H1 (cell line): ENCODE results near the gene C2orf80. TPM values are rescaled to one million over a fixed set of nuclear protein-coding genes. Genes with fewer than 3 reads are reported as not detected.
A peak's percentile ranks its signal among the peaks of the same experiment; 100 is the strongest.

Source experiments
- CTCF ChIA-PET: fragments of 300-600 bp; sonication (Branson Sonifier 250); formaldehyde crosslinking; loops from one replicate; lab custom pipeline; 2021; ENCODE audit not compliant: partially characterized antibody; lab: Charles Lee
- POLR2A ChIA-PET: fragments of 300-600 bp; sonication (Branson Sonifier 250); formaldehyde crosslinking; loops from one replicate; lab custom pipeline; 2021; ENCODE audit warnings: inconsistent platforms; ENCODE audit not compliant: partially characterized antibody; lab: Charles Lee
- DNase-seq, 2 experiments: peaks; one replicate each; pipeline versions ENCODE4 v3.0.0 to v3.0.0-alpha.2; 2010 to 2022; ENCODE audit warnings: low spot score in 2 of 2, low read depth in 1 of 2, mixed read lengths in 1 of 2
- FAIRE-seq: peaks from 2 replicates; lab custom pipeline; 2011; peaks lifted over from hg19 to GRCh38; lab: Jason Lieb, UNC
- H2AFZ ChIP-seq: 2 replicates; pipeline ENCODE4 v1.8.1; 2012; ENCODE audit warnings: low read length, inconsistent platforms
- H2AK5ac ChIP-seq: 2 replicates; pipeline ENCODE4 v1.6.1; 2013; ENCODE audit warnings: low read depth, low read length
- H2BK120ac ChIP-seq: replicated peaks from 2 replicates; pipeline ENCODE3; 2013; ENCODE audit warnings: low read depth, low read length, inconsistent platforms
- H2BK12ac ChIP-seq: 2 replicates; pipeline ENCODE4 v1.6.1; 2013; ENCODE audit warnings: low read depth, low read length
- H2BK15ac ChIP-seq: 2 replicates; pipeline ENCODE4 v1.6.1; 2013; ENCODE audit warnings: low read length
- H2BK20ac ChIP-seq: 2 replicates; pipeline ENCODE4 v1.6.1; 2013; ENCODE audit warnings: low read length
- H2BK5ac ChIP-seq: 2 replicates; pipeline ENCODE4 v1.6.1; 2013; ENCODE audit warnings: low read depth, low read length
- H3K14ac ChIP-seq: 2 replicates; pipeline ENCODE4 v1.6.1; 2013; ENCODE audit warnings: inconsistent platforms; ENCODE audit not compliant: insufficient read length
- H3K18ac ChIP-seq: 2 replicates; pipeline ENCODE4 v1.6.1; 2013; ENCODE audit warnings: low read length; ENCODE audit errors: extremely low read depth
- H3K23ac ChIP-seq: 2 replicates; pipeline ENCODE4 v1.6.1; 2013; ENCODE audit warnings: inconsistent platforms; ENCODE audit not compliant: insufficient read length
- H3K23me2 ChIP-seq: 2 replicates; pipeline ENCODE4 v1.6.1; 2013; ENCODE audit warnings: low read depth, low read length
- H3K27ac ChIP-seq: 2 replicates; pipeline ENCODE4 v1.6.1; 2011; ENCODE audit warnings: low read depth, low read length, inconsistent platforms
- H3K27me3 ChIP-seq, 4 experiments: replicated peaks in 1 of 4; 1 replicate in 1 of 4; 2 replicates in 3 of 4; pipeline versions ENCODE4 v1.6.1 to v1.8.1; 2011 to 2013; ENCODE audit warnings: low read length in 3 of 4, mild to moderate bottlenecking in 3 of 4, inconsistent platforms in 2 of 4, mixed read lengths in 2 of 4, moderate library complexity in 1 of 4; ENCODE audit not compliant: control insufficient read depth in 3 of 4, insufficient read depth in 3 of 4; ENCODE audit errors: extremely low read depth in 1 of 4
- H3K36me3 ChIP-seq, 4 experiments: 2 replicates each; pipeline versions ENCODE4 v1.6.1 to v1.8.1; 2011 to 2013; ENCODE audit warnings: mild to moderate bottlenecking in 4 of 4, low read length in 3 of 4, moderate library complexity in 2 of 4, control low read depth in 1 of 4, inconsistent platforms in 1 of 4; ENCODE audit not compliant: insufficient read depth in 4 of 4, control insufficient read depth in 2 of 4
- H3K4ac ChIP-seq: replicated peaks from 2 replicates; pipeline ENCODE3; 2013; ENCODE audit warnings: low read length, low read depth, mixed read lengths, inconsistent platforms; ENCODE audit not compliant: insufficient read length
- H3K4me1 ChIP-seq, 4 experiments: replicated peaks in 1 of 4; 1 replicate in 1 of 4; 2 replicates in 3 of 4; pipeline versions ENCODE4 v1.6.1 to v1.8.1; 2011 to 2013; ENCODE audit warnings: low read length in 3 of 4, inconsistent platforms in 2 of 4, mixed read lengths in 1 of 4; ENCODE audit not compliant: insufficient read depth in 4 of 4, control insufficient read depth in 3 of 4
- H3K4me2 ChIP-seq, 2 experiments: 2 replicates each; pipeline versions ENCODE4 v1.6.1 to v1.8.1; 2011 to 2013; ENCODE audit warnings: low read depth in 2 of 2, low read length in 2 of 2, control low read depth in 1 of 2, inconsistent platforms in 1 of 2, mild to moderate bottlenecking in 1 of 2; ENCODE audit not compliant: insufficient read depth in 1 of 2
- H3K4me3 ChIP-seq, 4 experiments: fragments of 200-600, 300-600 bp in 1 of 4; sonication (generic), shearing (Covaris generic), sonication (Bioruptor Twin) in 1 of 4; 2 replicates each; pipeline versions ENCODE4 v1.5.1 to v1.8.1; 2011 to 2016; ENCODE audit warnings: low read length in 4 of 4, low read depth in 3 of 4, control low read depth in 2 of 4, inconsistent platforms in 2 of 4, mild to moderate bottlenecking in 2 of 4, mixed read lengths in 1 of 4, moderate library complexity in 1 of 4; ENCODE audit not compliant: insufficient read depth in 2 of 4; ENCODE audit errors: extremely low read depth in 1 of 4
- H3K56ac ChIP-seq: replicated peaks from 2 replicates; pipeline ENCODE3; 2013; ENCODE audit warnings: low read depth, mild to moderate bottlenecking, mixed read lengths, low read length, inconsistent platforms; ENCODE audit not compliant: insufficient read length
- H3K79me1 ChIP-seq: 2 replicates; pipeline ENCODE4 v1.6.1; 2013; ENCODE audit warnings: low read depth, low read length, control low read depth
- H3K79me2 ChIP-seq, 2 experiments: 2 replicates each; pipeline versions ENCODE4 v1.6.1 to v1.8.1; 2012 to 2013; ENCODE audit warnings: low read length in 2 of 2, mild to moderate bottlenecking in 2 of 2, inconsistent platforms in 1 of 2; ENCODE audit not compliant: insufficient read depth in 2 of 2, control insufficient read depth in 1 of 2
- H3K9ac ChIP-seq, 4 experiments: replicated peaks in 1 of 4; 1 replicate in 1 of 4; 2 replicates in 3 of 4; pipeline versions ENCODE4 v1.6.1 to v1.8.1; 2011 to 2013; ENCODE audit warnings: low read depth in 3 of 4, low read length in 3 of 4, control low read depth in 2 of 4, mild to moderate bottlenecking in 2 of 4, moderate library complexity in 2 of 4, inconsistent platforms in 1 of 4; ENCODE audit errors: extremely low read depth in 1 of 4
- H3K9me3 ChIP-seq, 2 experiments: 2 replicates each; pipeline versions ENCODE4 v1.6.1 to v1.8.1; 2012 to 2013; ENCODE audit warnings: mild to moderate bottlenecking in 2 of 2, moderate library complexity in 2 of 2, control low read depth in 1 of 2, inconsistent platforms in 1 of 2, low read depth in 1 of 2, low read length in 1 of 2, mixed read lengths in 1 of 2; ENCODE audit not compliant: insufficient read depth in 2 of 2
- H4K20me1 ChIP-seq, 2 experiments: replicated peaks in 1 of 2; 2 replicates each; pipeline versions ENCODE3 to v1.8.1; 2011 to 2013; ENCODE audit warnings: inconsistent platforms in 2 of 2, low read length in 2 of 2, mild to moderate bottlenecking in 1 of 2; ENCODE audit not compliant: insufficient read depth in 2 of 2, control insufficient read depth in 1 of 2
- H4K5ac ChIP-seq: 2 replicates; pipeline ENCODE4 v1.6.1; 2013; ENCODE audit warnings: low read length, low read depth, mixed read lengths, inconsistent platforms; ENCODE audit not compliant: insufficient read length
- H4K8ac ChIP-seq: 2 replicates; pipeline ENCODE4 v1.8.0; 2013; ENCODE audit warnings: mild to moderate bottlenecking, moderate library complexity, low read length, inconsistent platforms; ENCODE audit not compliant: insufficient read depth; ENCODE audit errors: extremely low read depth
- H4K91ac ChIP-seq: replicated peaks from 2 replicates; pipeline ENCODE3; 2013; ENCODE audit warnings: low read length, mixed read lengths, inconsistent platforms; ENCODE audit not compliant: insufficient read length
- CREB1 ChIP-seq: IDR thresholded peaks from 2 replicates; pipeline ENCODE4 v1.6.1; 2012; ENCODE audit warnings: inconsistent platforms
- CTCF ChIP-seq, 3 experiments: IDR thresholded peaks; 1 replicate in 2 of 3; 2 replicates in 1 of 3; pipeline versions ENCODE4 v1.5.1 to v1.6.1; 2011; ENCODE audit warnings: low read length in 3 of 3, mild to moderate bottlenecking in 3 of 3, inconsistent platforms in 2 of 3, low read depth in 1 of 3, moderate library complexity in 1 of 3; ENCODE audit not compliant: insufficient read depth in 1 of 3; ENCODE audit errors: control extremely low read depth in 1 of 3
- GTF2F1 ChIP-seq: IDR thresholded peaks from 2 replicates; pipeline ENCODE4 v1.6.1; 2012; ENCODE audit warnings: low read depth, low read length, improper control_type of control experiment, borderline replicate concordance
- MAFK ChIP-seq: IDR thresholded peaks from 2 replicates; pipeline ENCODE4 v1.6.1; 2012; ENCODE audit warnings: low read depth, mild to moderate bottlenecking, improper control_type of control experiment, low read length
- RAD21 ChIP-seq, 2 experiments: IDR thresholded peaks in 1 of 2; conservative IDR thresholded peaks in 1 of 2; 2 replicates each; pipeline ENCODE4 v1.6.1; 2011; ENCODE audit warnings: low read depth in 2 of 2, low read length in 2 of 2, improper control_type of control experiment in 1 of 2, inconsistent platforms in 1 of 2, mild to moderate bottlenecking in 1 of 2, moderate library complexity in 1 of 2
- WGBS, 2 experiments: shearing (Covaris generic) in 1 of 2; methylation state at CpG; one replicate each; pipeline versions ENCODE4 v1.1.6 to v1.1.7; 2013 to 2015; ENCODE audit warnings: low lambda C conversion rate in 2 of 2, mixed read lengths in 2 of 2, inconsistent platforms in 1 of 2, low coverage in 1 of 2, missing lambda C conversion rate in 1 of 2; ENCODE audit not compliant: insufficient replicate concordance in 2 of 2, insufficient coverage in 1 of 2, insufficient read length in 1 of 2; ENCODE audit errors: extremely low coverage in 1 of 2, missing lambda C conversion rate in 1 of 2; 5-methylcytosine and 5-hydroxymethylcytosine counted together
- polyA plus RNA-seq, 7 experiments: library from polyadenylated mRNA; depleted of rRNA in 3 of 7; stranded (reverse) in 5 of 7; unstranded in 2 of 7; fragments of >200 nt in 5 of 7; fragments of 200-250 nt in 2 of 7; gene quantifications; 1 replicate in 5 of 7; 2 replicates in 1 of 7; 4 replicates in 1 of 7; pipeline versions ENCODE4 v1.2.1 to v1.2.3, GENCODE V29; 2011 to 2013; ENCODE audit warnings: missing spikeins in 2 of 7, mixed read lengths in 2 of 7
- total RNA-seq: library from RNA; stranded (reverse); fragmentation: NEBNext Ultra II Directional; extraction: Animal tissue kit (Norgen Biotek cat#: 25700); gene quantifications from 2 replicates; pipeline ENCODE4 v1.2.1, GENCODE V29; 2021

Gene C2orf80
- total and polyA plus RNA-seq, 2 of the 8 experiments (the other 6 are each of a cell fraction or from before 2014, with no cell fraction given): 0.97 to 1.1 TPM

GRCh38 chr2:208175069-208175839 is 14.6 kb downstream of the C2orf80 start:
- Histone ChIP-seq H3K9ac (no peak overlapping the region), H2BK120ac (no peak overlapping the region), H2AFZ (0 out of 2 replicates have a peak overlapping the region, but pooled peaks have one; percentile 48), H4K91ac (no peak overlapping the region), H3K79me1 (no peaks in the 10 kb centered on the region), H2BK12ac (no peak overlapping the region), H3K14ac (no peak overlapping the region), H3K4me3 (no peak overlapping the region), H3K4me1 (peaks cover 0 to 2% (median 2%) of the 10 kb centered on the region in 4 experiments; a peak in 2 of 7 replicates), H3K23ac (no peak overlapping the region), H4K5ac (no peak overlapping the region), H3K36me3 (no peaks in the 10 kb centered on the region), H3K9me3 (no peaks in the 10 kb centered on the region), H3K27me3 (no peaks in the 10 kb centered on the region), H3K18ac (no peak overlapping the region), H2BK15ac (no peak overlapping the region), H4K8ac (no peak overlapping the region)
- peak; percentile 36 to 82 for DNase-seq
- POLR2A ChIA-PET: interaction anchor here (0.6 to 2.5 kb wide), 7 partner anchors 8 to 79 kb away, joined by 3 to 17 read pairs (median 4); partner anchors contain the start of gene IDH1
- TF ChIP-seq CTCF (IDR thresholded peaks at IDR 0.05; ENCODE audit: control extremely low read depth in 1 of 3, insufficient read depth in 1 of 3, low read depth in 1 of 3, low read length in 3 of 3) (peak; percentile 81 to 91 (median 87)), CREB1 (peak; percentile 38; the same call in 1 of the 2 replicates), GTF2F1 (no peak), MAFK (peak; percentile 83), RAD21 (IDR thresholded peaks at IDR 0.05 in 1 of 2, conservative IDR thresholded peaks at IDR 0.05 in 1 of 2; ENCODE audit: low read depth in 2 of 2, low read length in 2 of 2) (peak; percentile 81 to 86)
- TF ChIP-seq, all 59 proteins: peak for 4
- no peaks in the 10 kb centered on the region for H4K20me1 ChIP-seq
- no peaks in the 10 kb centered on the region for H3K23me2 ChIP-seq
- H3K79me2 ChIP-seq: no peaks in the 10 kb centered on the region
- H2AK5ac ChIP-seq: no peak overlapping the region
- H2BK20ac ChIP-seq: no peak overlapping the region
- no peak overlapping the region for H3K4ac ChIP-seq
- H2BK5ac ChIP-seq: no peak overlapping the region
- no peak overlapping the region for H3K56ac ChIP-seq
- 62% methylated on average over 21 of the region's 21 CpGs; no CpG with 5 or more reads in 1 of the 2 experiments for WGBS, 2 experiments
- no peak overlapping the region for H3K27ac ChIP-seq
- no peak overlapping the region for H3K4me2 ChIP-seq
- FAIRE-seq: peak; percentile 36
- CTCF ChIA-PET: interaction anchor here (0.6 to 5.2 kb wide), 68 partner anchors 7 to 1797 kb away, joined by 3 to 56 read pairs (median 4); partner anchors contain the start of genes C2orf80, CRYGA, CRYGB and CRYGC
